ENCODE data around the gene VPS39. TPM values are rescaled to one million over a fixed set of nuclear protein-coding genes. Genes with fewer than 3 reads are reported as not detected.

The VPS39 gene
- total RNA-seq, 1 experiment from 2014 or later: 28.5 TPM

GRCh38 chr15:42157381-42157780 lies 50.7 kb downstream of the VPS39 start:
- peaks cover 17% of the 10 kb centered on the region for H3K4me1 ChIP-seq (ENCODE audit: insufficient read depth, low read length)
- no peak overlapping the region for H3K27ac ChIP-seq (ENCODE audit: low read length)
- ATAC-seq (no peak), DNase-seq (no peak)
- no peaks in the 10 kb centered on the region for H3K9me2 ChIP-seq (replicated peaks; ENCODE audit: low read length)
- H3K4me2 ChIP-seq (ENCODE audit: low read length): no peak overlapping the region
- no peaks in the 10 kb centered on the region for H3F3A ChIP-seq (ENCODE audit: low read length, unreplicated experiment)
- no peaks in the 10 kb centered on the region for H3K27me3 ChIP-seq (ENCODE audit: low read length)
- H4K20me1 ChIP-seq (ENCODE audit: low read length): no peaks in the 10 kb centered on the region
- CTCF ChIA-PET: no interaction called here
- no peak overlapping the region for H3K4me3 ChIP-seq (ENCODE audit: low read length)
- no peaks in the 10 kb centered on the region for H3K79me2 ChIP-seq (ENCODE audit: low read length)
- peaks cover 23% of the 10 kb centered on the region for H3K36me3 ChIP-seq (ENCODE audit: low read depth, low read length)
- intact Hi-C loops (cut with micrococcal nuclease): no loop called here
- POLR2A ChIA-PET (ENCODE audit: unreplicated experiment): interaction anchor here (0.6 kb wide), 1 partner anchor 371 kb away, joined by 4 read pairs; no protein-coding TSS in a partner anchor
- H2AFZ ChIP-seq (ENCODE audit: low read length): no peak overlapping the region
- no TSS peak for BruUV-seq (replicated peaks)
- TF ChIP-seq CTCF (conservative IDR thresholded peaks at IDR 0.05; ENCODE audit: low read depth, low read length): no peak
- TF ChIP-seq EZH2phosphoT487 (IDR thresholded peaks at IDR 0.05; ENCODE audit: borderline replicate concordance, low read length): no peak
- TF ChIP-seq EZH2 (IDR thresholded peaks at IDR 0.05; ENCODE audit: low read length, unreplicated experiment): no peak
- H3K9me3 ChIP-seq (ENCODE audit: low read length): no peaks in the 10 kb centered on the region
- no peak overlapping the region for H3K9ac ChIP-seq (ENCODE audit: low read length)

GRCh38 chr15:42156243-42156922 lies 51.7 kb downstream of the VPS39 start, which contains the start of gene PLA2G4F:
Gene PLA2G4F (minus strand): TSS chr15:42156636. CDS start chr15:42156549, 87 bp downstream.
- Histone ChIP-seq H3K9me2 (replicated peaks; ENCODE audit: low read length) (no peaks in the 10 kb centered on the region), H3K4me2 (ENCODE audit: low read length) (peak within 1 kb of the TSS; percentile 87), H2AFZ (ENCODE audit: low read length) (peak within 1 kb of the TSS; percentile 84), H3K4me1 (ENCODE audit: insufficient read depth, low read length) (peaks cover 17% of the 10 kb centered on the region), H4K20me1 (ENCODE audit: low read length) (no peaks in the 10 kb centered on the region), H3F3A (ENCODE audit: low read length, unreplicated experiment) (no peaks in the 10 kb centered on the region), H3K27ac (ENCODE audit: low read length) (peak within 1 kb of the TSS; percentile 50), H3K36me3 (ENCODE audit: low read depth, low read length) (peaks cover 14% of the 10 kb centered on the region), H3K4me3 (ENCODE audit: low read length) (peak within 1 kb of the TSS; percentile 63), H3K79me2 (ENCODE audit: low read length) (no peaks in the 10 kb centered on the region), H3K9me3 (ENCODE audit: low read length) (no peaks in the 10 kb centered on the region), H3K9ac (ENCODE audit: low read length) (peak within 1 kb of the TSS; percentile 45), H3K27me3 (ENCODE audit: low read length) (no peaks in the 10 kb centered on the region)
- ATAC-seq (peak; percentile 80), DNase-seq (peak; percentile 68)
- intact Hi-C loops (cut with micrococcal nuclease): no loop called here
- BruUV-seq (replicated peaks): no TSS peak
- TF ChIP-seq CTCF (conservative IDR thresholded peaks at IDR 0.05; ENCODE audit: low read depth, low read length) (no peak), EZH2 (IDR thresholded peaks at IDR 0.05; ENCODE audit: low read length, unreplicated experiment) (no peak)
- CTCF ChIA-PET: no interaction called here
- POLR2A ChIA-PET (ENCODE audit: unreplicated experiment): interaction anchor here (0.6 kb wide), 2 partner anchors 370 to 417 kb away, joined by 3 to 4 read pairs; no protein-coding TSS in a partner anchor

Measured in PC-3 (cell line).